Smooth muscle cell (in vitro differentiated cells): ENCODE data around the gene FBXO31. TPM values are rescaled to one million over a fixed set of nuclear protein-coding genes. Genes with fewer than 3 reads are reported as not detected.

Source experiments
- DNase-seq: peaks from one replicate; lab custom pipeline; 2025; ENCODE audit not compliant: unreplicated experiment; lab: John Stamatoyannopoulos, UW
- H2AFZ ChIP-seq: fragments of 200-600 bp; sonication (generic); 2 replicates; pipeline ENCODE4 v1.6.0; 2016; ENCODE audit warnings: antibody characterized with exemption, low read depth, mild to moderate bottlenecking
- H3F3A ChIP-seq: fragments of 200-600 bp; sonication (generic); 2 replicates; pipeline ENCODE4 v1.6.0; 2017; ENCODE audit warnings: antibody characterized with exemption, low read depth
- H3K27ac ChIP-seq: fragments of 200-600 bp; sonication (generic); 2 replicates; pipeline ENCODE4 v1.5.1; 2016; ENCODE audit warnings: low read depth, mild to moderate bottlenecking
- H3K27me3 ChIP-seq: fragments of 200-600 bp; sonication (generic); 2 replicates; pipeline ENCODE4 v1.6.1; 2016; ENCODE audit warnings: low read depth, mild to moderate bottlenecking
- H3K36me3 ChIP-seq: fragments of 200-600 bp; sonication (generic); 2 replicates; pipeline ENCODE4 v1.5.1; 2016; ENCODE audit warnings: low read depth
- H3K4me1 ChIP-seq: fragments of 200-600 bp; sonication (generic); 2 replicates; pipeline ENCODE4 v1.5.1; 2016; ENCODE audit warnings: low read depth
- H3K4me2 ChIP-seq: fragments of 200-600 bp; sonication (generic); 2 replicates; pipeline ENCODE4 v1.6.0; 2016; ENCODE audit warnings: mild to moderate bottlenecking
- H3K4me3 ChIP-seq: fragments of 200-600 bp; sonication (generic); 2 replicates; pipeline ENCODE4 v1.5.1; 2016; ENCODE audit warnings: mild to moderate bottlenecking
- H3K79me2 ChIP-seq: fragments of 200-600 bp; sonication (generic); 2 replicates; pipeline ENCODE4 v1.6.0; 2016; ENCODE audit warnings: low read depth, mild to moderate bottlenecking
- H3K9ac ChIP-seq: fragments of 200-600 bp; sonication (generic); 2 replicates; pipeline ENCODE4 v1.6.0; 2016; ENCODE audit warnings: low read depth
- H3K9me3 ChIP-seq: fragments of 200-600 bp; sonication (generic); replicated peaks from 2 replicates; pipeline ENCODE4 v1.5.1; 2016; ENCODE audit warnings: low read depth
- H4K20me1 ChIP-seq: fragments of 200-600 bp; sonication (generic); 2 replicates; pipeline ENCODE4 v1.6.0; 2016; ENCODE audit warnings: low read depth
- WGBS: methylation state at CpG from one replicate; pipeline ENCODE4 v1.1.7; 2016; ENCODE audit warnings: low lambda C conversion rate; 5-methylcytosine and 5-hydroxymethylcytosine counted together
- polyA plus RNA-seq: library from polyadenylated mRNA; unstranded; fragments of >200 nt; fragmentation: Nextera tagmentation; extraction: Ambion mirVana; gene quantifications from 2 replicates; pipeline ENCODE4 v1.2.1, GENCODE V29; 2016
- total RNA-seq: library from RNA; depleted of rRNA; stranded (reverse); fragments of >200 nt; gene quantifications from 2 replicates; pipeline ENCODE4 v1.2.3, GENCODE V29; 2014
- TF ChIP-seq, protein P1 (sequence below): fragments of 200-600 bp; sonication (generic); IDR thresholded peaks from 2 replicates; pipeline ENCODE4 v1.5.1; 2017; ENCODE audit warnings: borderline replicate concordance, mild to moderate bottlenecking, antibody characterized with exemption; ENCODE audit not compliant: insufficient read depth, poor library complexity, severe bottlenecking

FBXO31 gene
- total and polyA plus RNA-seq, 2 experiments from 2014 or later: 13.9 to 25.6 TPM

DNA sequence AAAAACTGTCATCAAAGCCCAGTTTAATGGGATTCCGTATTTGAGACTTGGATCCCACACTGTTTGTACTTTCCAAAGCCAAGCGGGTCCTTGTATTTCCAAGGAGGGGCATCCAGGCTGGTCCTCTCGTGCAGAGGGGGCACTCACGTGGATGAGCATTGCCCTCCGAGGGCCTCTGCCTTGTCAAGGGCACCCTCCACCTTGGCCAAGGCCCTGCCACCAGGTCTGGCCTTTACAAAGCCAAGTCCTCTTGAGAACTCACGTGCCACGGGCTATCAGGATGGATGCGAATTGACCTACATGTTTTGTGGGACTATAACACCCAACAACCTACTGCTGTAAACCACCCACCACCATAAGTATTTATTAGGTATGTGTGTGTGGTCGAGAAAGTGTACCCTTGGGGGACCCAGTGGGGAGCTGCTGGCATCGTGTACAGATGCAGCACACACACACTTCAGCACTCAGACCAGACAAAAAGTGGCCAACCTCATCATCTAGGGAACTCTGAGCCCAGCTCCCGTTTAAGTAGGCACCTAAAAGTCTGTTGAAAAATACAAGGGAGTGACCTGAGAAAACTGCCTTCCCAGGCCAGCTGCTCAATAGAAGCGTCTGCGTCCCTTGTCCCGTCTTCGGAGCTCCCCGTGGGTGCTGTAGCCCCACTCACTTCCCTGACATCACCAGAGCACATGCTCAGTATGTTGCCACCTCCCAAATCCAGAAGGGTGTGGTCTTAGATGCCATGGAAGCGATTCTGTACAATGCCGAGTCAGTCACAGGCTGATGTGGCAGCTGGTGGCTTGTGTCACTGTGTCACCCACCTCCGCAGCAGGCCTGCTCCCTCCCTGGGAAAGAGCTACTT is 21.4 kb upstream of the FBXO31 start:
- H4K20me1 ChIP-seq: peaks cover 31% of the 10 kb centered on the region
- no peaks in the 10 kb centered on the region for H3K79me2 ChIP-seq
- 95% methylated on average over 19 of the region's 19 CpGs for WGBS
- H3K9me3 ChIP-seq: no peaks in the 10 kb centered on the region
- peaks cover 8% of the 10 kb centered on the region for H3F3A ChIP-seq
- DNase-seq: no peak
- H3K4me2 ChIP-seq: no peak overlapping the region
- no peak overlapping the region for H3K9ac ChIP-seq
- H3K4me1 ChIP-seq: no peaks in the 10 kb centered on the region
- no peak overlapping the region for H3K27ac ChIP-seq
- H3K27me3 ChIP-seq: no peaks in the 10 kb centered on the region
- TF ChIP-seq, protein P1, sequence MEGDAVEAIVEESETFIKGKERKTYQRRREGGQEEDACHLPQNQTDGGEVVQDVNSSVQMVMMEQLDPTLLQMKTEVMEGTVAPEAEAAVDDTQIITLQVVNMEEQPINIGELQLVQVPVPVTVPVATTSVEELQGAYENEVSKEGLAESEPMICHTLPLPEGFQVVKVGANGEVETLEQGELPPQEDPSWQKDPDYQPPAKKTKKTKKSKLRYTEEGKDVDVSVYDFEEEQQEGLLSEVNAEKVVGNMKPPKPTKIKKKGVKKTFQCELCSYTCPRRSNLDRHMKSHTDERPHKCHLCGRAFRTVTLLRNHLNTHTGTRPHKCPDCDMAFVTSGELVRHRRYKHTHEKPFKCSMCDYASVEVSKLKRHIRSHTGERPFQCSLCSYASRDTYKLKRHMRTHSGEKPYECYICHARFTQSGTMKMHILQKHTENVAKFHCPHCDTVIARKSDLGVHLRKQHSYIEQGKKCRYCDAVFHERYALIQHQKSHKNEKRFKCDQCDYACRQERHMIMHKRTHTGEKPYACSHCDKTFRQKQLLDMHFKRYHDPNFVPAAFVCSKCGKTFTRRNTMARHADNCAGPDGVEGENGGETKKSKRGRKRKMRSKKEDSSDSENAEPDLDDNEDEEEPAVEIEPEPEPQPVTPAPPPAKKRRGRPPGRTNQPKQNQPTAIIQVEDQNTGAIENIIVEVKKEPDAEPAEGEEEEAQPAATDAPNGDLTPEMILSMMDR: no peak
- H3K36me3 ChIP-seq: peaks cover 7% of the 10 kb centered on the region
- no peak overlapping the region for H2AFZ ChIP-seq
- no peak overlapping the region for H3K4me3 ChIP-seq

GRCh38 chr16:87395181-87395842 is 11.7 kb upstream of the FBXO31 start:
- Histone ChIP-seq H3K36me3 (peaks cover 7% of the 10 kb centered on the region), H3K79me2 (peaks cover 65% of the 10 kb centered on the region), H3K9ac (no peak overlapping the region), H3K27ac (no peak overlapping the region), H2AFZ (no peak overlapping the region), H4K20me1 (peaks cover 76% of the 10 kb centered on the region), H3K4me1 (peaks cover 4% of the 10 kb centered on the region), H3K4me2 (no peak overlapping the region), H3K4me3 (no peak overlapping the region), H3F3A (peaks cover 12% of the 10 kb centered on the region), H3K9me3 (no peaks in the 10 kb centered on the region), H3K27me3 (no peaks in the 10 kb centered on the region)
- TF ChIP-seq, protein P1: no peak
- 85% methylated on average over 7 of the region's 7 CpGs for WGBS
- DNase-seq: no peak

- H3K4me1 ChIP-seq: peaks cover 7% of the 10 kb centered on the region
- peaks cover 60% of the 10 kb centered on the region for H3K79me2 ChIP-seq
- H3K4me2 ChIP-seq: peak overlapping the region; percentile 91
- H3K4me3 ChIP-seq: peak overlapping the region; percentile 76
- H3K36me3 ChIP-seq: no peaks in the 10 kb centered on the region
- TF ChIP-seq, protein P1: no peak
- H3K27me3 ChIP-seq: no peaks in the 10 kb centered on the region
- peaks cover 60% of the 10 kb centered on the region for H4K20me1 ChIP-seq
- peaks cover 21% of the 10 kb centered on the region for H3F3A ChIP-seq
- WGBS: 80% methylated on average over 6 of the region's 6 CpGs
- H3K9ac ChIP-seq: peak overlapping the region; percentile 92
- no peaks in the 10 kb centered on the region for H3K9me3 ChIP-seq
- peak overlapping the region; percentile 79 for H3K27ac ChIP-seq
- H2AFZ ChIP-seq: no peak overlapping the region
- DNase-seq: no peak
Observed at GRCh38 chr16:87393680-87394055, 10.1 kb upstream of the FBXO31 start.
